ENCODE measurements around the gene CYBC1.

Gene CYBC1

GRCh38 chr17:82480318-82480717 lies 29.8 kb upstream of the CYBC1 start:
- H3K9ac ChIP-seq, result no peak overlapping the region
- peaks cover 100% of the 10 kb centered on the region for H3K36me3 ChIP-seq
- TF ChIP-seq Cebpa-rat (IDR thresholded peaks at IDR 0.05), result no peak
- no peaks in the 10 kb centered on the region for H3K9me3 ChIP-seq
- no peak overlapping the region for H3K4me2 ChIP-seq
- no peak overlapping the region for H3K4me3 ChIP-seq
- peaks cover 73% of the 10 kb centered on the region for H4K20me1 ChIP-seq
- H3K4me1 ChIP-seq, result peaks cover 1% of the 10 kb centered on the region; the same call in 1 of the 2 replicates
- no peaks in the 10 kb centered on the region for H3K27me3 ChIP-seq
- H3K27ac ChIP-seq, result no peak overlapping the region

GRCh38 chr17:82479602-82480001 lies 29.1 kb upstream of the CYBC1 start:
- Histone ChIP-seq H3K27ac (no peak overlapping the region), H4K20me1 (peaks cover 80% of the 10 kb centered on the region), H3K4me2 (no peak overlapping the region), H3K9ac (no peak overlapping the region), H3K4me1 (no peaks in the 10 kb centered on the region), H3K4me3 (no peak overlapping the region), H3K9me3 (no peaks in the 10 kb centered on the region), H3K27me3 (no peaks in the 10 kb centered on the region), H3K36me3 (peaks cover 100% of the 10 kb centered on the region)
- no peak for TF ChIP-seq Cebpa-rat (IDR thresholded peaks at IDR 0.05)

GRCh38 chr17:82477934-82478333 lies 27.4 kb upstream of the CYBC1 start:
- Histone ChIP-seq H3K4me1 (no peaks in the 10 kb centered on the region), H3K36me3 (peaks cover 100% of the 10 kb centered on the region), H3K4me2 (no peak overlapping the region), H3K27me3 (no peaks in the 10 kb centered on the region), H3K27ac (no peak overlapping the region), H3K4me3 (no peak overlapping the region), H3K9me3 (no peaks in the 10 kb centered on the region), H3K9ac (0 out of 2 replicates have a peak overlapping the region, but pooled peaks have one; percentile 10), H4K20me1 (peaks cover 82% of the 10 kb centered on the region)
- no peak for TF ChIP-seq Cebpa-rat (IDR thresholded peaks at IDR 0.05)

- no peaks in the 10 kb centered on the region for H3K27me3 ChIP-seq
- no peak overlapping the region for H3K4me3 ChIP-seq
- peaks cover 99% of the 10 kb centered on the region for H3K36me3 ChIP-seq
- H3K4me1 ChIP-seq, result no peaks in the 10 kb centered on the region
- TF ChIP-seq Cebpa-rat (IDR thresholded peaks at IDR 0.05), result no peak
- no peak overlapping the region for H3K27ac ChIP-seq
- peaks cover 80% of the 10 kb centered on the region for H4K20me1 ChIP-seq
- no peaks in the 10 kb centered on the region for H3K9me3 ChIP-seq
- H3K9ac ChIP-seq, result no peak overlapping the region
- no peak overlapping the region for H3K4me2 ChIP-seq
These were observed 24.9 kb upstream of the CYBC1 start for GRCh38 chr17:82475458-82475857.

- Histone ChIP-seq H3K27me3 (no peaks in the 10 kb centered on the region), H3K4me2 (no peak overlapping the region), H3K4me3 (no peak overlapping the region), H4K20me1 (peaks cover 74% of the 10 kb centered on the region), H3K9me3 (no peaks in the 10 kb centered on the region), H3K36me3 (peaks cover 99% of the 10 kb centered on the region), H3K27ac (no peak overlapping the region), H3K4me1 (no peaks in the 10 kb centered on the region), H3K9ac (0 out of 2 replicates have a peak overlapping the region, but pooled peaks have one; percentile 45)
- TF ChIP-seq Cebpa-rat (IDR thresholded peaks at IDR 0.05), result no peak
These were observed 23.9 kb upstream of the CYBC1 start for GRCh38 chr17:82474223-82475010.

GRCh38 chr17:82470065-82470464 lies 19.5 kb upstream of the CYBC1 start:
- H3K4me3 ChIP-seq, result no peak overlapping the region
- TF ChIP-seq Cebpa-rat (IDR thresholded peaks at IDR 0.05), result no peak

GRCh38 chr17:82468692-82469091 lies 18.1 kb upstream of the CYBC1 start:
- Histone ChIP-seq H3K9ac (no peak overlapping the region), H3K36me3 (peaks cover 99% of the 10 kb centered on the region), H3K4me3 (no peak overlapping the region), H3K9me3 (no peaks in the 10 kb centered on the region), H3K4me2 (no peak overlapping the region), H4K20me1 (peaks cover 64% of the 10 kb centered on the region), H3K4me1 (no peaks in the 10 kb centered on the region), H3K27ac (no peak overlapping the region), H3K27me3 (no peaks in the 10 kb centered on the region)
- no peak for TF ChIP-seq Cebpa-rat (IDR thresholded peaks at IDR 0.05)

More at GRCh38 chr17:82470065-82470464, 19.5 kb upstream of the CYBC1 start:
- H3K27ac ChIP-seq, result no peak overlapping the region
- peaks cover 64% of the 10 kb centered on the region for H4K20me1 ChIP-seq
- H3K36me3 ChIP-seq, result peaks cover 99% of the 10 kb centered on the region
- H3K4me1 ChIP-seq, result no peaks in the 10 kb centered on the region
- no peak overlapping the region for H3K9ac ChIP-seq
- H3K4me2 ChIP-seq, result no peak overlapping the region
- no peaks in the 10 kb centered on the region for H3K27me3 ChIP-seq
- no peaks in the 10 kb centered on the region for H3K9me3 ChIP-seq

- Histone ChIP-seq H3K27ac (no peak overlapping the region), H3K4me2 (no peak overlapping the region), H3K36me3 (peaks cover 100% of the 10 kb centered on the region), H3K27me3 (no peaks in the 10 kb centered on the region), H3K9me3 (no peaks in the 10 kb centered on the region), H4K20me1 (peaks cover 86% of the 10 kb centered on the region), H3K4me1 (peaks cover 20% of the 10 kb centered on the region), H3K4me3 (no peak overlapping the region), H3K9ac (no peak overlapping the region)
- TF ChIP-seq Cebpa-rat (IDR thresholded peaks at IDR 0.05), result no peak
These were observed 14.6 kb upstream of the CYBC1 start for GRCh38 chr17:82465023-82465603.

- no peak for TF ChIP-seq Cebpa-rat (IDR thresholded peaks at IDR 0.05)
- H3K4me3 ChIP-seq, result no peak overlapping the region
- peaks cover 26% of the 10 kb centered on the region for H3K4me1 ChIP-seq
- no peak overlapping the region for H3K4me2 ChIP-seq
- H4K20me1 ChIP-seq, result peaks cover 88% of the 10 kb centered on the region
- H3K27ac ChIP-seq, result no peak overlapping the region
- no peaks in the 10 kb centered on the region for H3K27me3 ChIP-seq
- no peak overlapping the region for H3K9ac ChIP-seq
- no peaks in the 10 kb centered on the region for H3K9me3 ChIP-seq
- H3K36me3 ChIP-seq, result peaks cover 98% of the 10 kb centered on the region
These were observed 14.0 kb upstream of the CYBC1 start for GRCh38 chr17:82464567-82464929.

- H3K4me1 ChIP-seq, result peaks cover 29% of the 10 kb centered on the region
- H3K9ac ChIP-seq, result no peak overlapping the region
- no peak overlapping the region for H3K4me2 ChIP-seq
- H3K9me3 ChIP-seq, result no peaks in the 10 kb centered on the region
- H4K20me1 ChIP-seq, result peaks cover 93% of the 10 kb centered on the region
- peaks cover 93% of the 10 kb centered on the region for H3K36me3 ChIP-seq
- no peak overlapping the region for H3K4me3 ChIP-seq
- no peak for TF ChIP-seq Cebpa-rat (IDR thresholded peaks at IDR 0.05)
- no peak overlapping the region for H3K27ac ChIP-seq
- H3K27me3 ChIP-seq, result no peaks in the 10 kb centered on the region
These were observed 13.5 kb upstream of the CYBC1 start for GRCh38 chr17:82463925-82464566.

Measured in BLaER1 (cell line).